ENCODE measurements around the gene ITPR3. TPM values are rescaled to one million over a fixed set of nuclear protein-coding genes. Genes with fewer than 3 reads are reported as not detected.
"Not testable (repeated sequence)": the region's sequence is repeated elsewhere in the genome, so short reads cannot be mapped to it uniquely, and the experiment has no call there.

Gene ITPR3
- polyA plus RNA-seq, 3 donors, result 7.5 to 8.1 (median 7.6) TPM

DNA sequence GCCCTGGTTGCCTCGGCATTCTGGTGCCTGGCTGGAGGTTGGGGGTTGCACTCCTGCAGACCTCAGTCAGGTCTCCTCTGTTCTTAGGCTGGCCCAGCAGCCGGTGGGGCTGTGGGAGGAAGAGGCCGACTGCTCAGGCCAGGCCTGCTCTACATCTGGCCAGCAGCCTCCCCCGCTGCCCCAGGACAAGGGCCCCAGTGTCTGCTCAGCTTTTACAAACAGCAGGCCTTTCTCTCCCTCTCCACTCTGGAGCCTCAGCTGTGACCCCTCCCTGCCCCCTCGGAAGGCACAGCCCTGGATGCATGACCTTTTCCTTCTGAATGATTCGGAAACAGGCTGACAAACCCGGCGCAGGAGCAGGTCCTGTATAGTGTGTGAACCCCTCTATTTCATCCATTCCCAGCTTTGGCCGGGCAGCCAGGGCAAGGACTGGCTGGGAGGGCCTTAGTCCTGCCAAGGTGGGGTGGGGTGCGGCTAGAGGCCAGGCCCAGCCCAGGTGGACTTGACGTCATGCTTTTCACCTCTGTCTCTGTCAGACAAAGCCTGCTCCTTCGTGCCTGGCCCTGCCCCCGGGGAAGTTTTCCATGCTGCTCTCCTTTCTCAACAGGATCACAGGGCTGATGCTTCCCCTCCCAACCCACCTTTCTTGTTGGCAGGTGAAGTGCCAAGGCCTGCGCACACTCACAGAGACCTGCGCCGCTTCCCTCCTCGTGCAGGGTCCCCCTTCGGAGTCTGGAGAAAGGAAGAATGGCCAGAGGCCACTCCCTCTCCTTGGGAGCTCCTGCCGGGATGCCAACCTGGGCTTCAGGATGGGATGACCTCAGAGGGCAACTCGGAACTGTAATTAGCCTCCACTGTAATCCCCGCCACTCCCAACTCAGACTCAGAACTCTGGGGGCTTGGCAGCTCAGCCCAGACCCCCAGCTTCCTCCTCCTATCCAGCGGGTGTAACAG lies 10.1 kb upstream of the ITPR3 start:
- DNase-seq (ENCODE audit: low read depth in 3 of 3, low spot score in 2 of 3), result no peak

DNA sequence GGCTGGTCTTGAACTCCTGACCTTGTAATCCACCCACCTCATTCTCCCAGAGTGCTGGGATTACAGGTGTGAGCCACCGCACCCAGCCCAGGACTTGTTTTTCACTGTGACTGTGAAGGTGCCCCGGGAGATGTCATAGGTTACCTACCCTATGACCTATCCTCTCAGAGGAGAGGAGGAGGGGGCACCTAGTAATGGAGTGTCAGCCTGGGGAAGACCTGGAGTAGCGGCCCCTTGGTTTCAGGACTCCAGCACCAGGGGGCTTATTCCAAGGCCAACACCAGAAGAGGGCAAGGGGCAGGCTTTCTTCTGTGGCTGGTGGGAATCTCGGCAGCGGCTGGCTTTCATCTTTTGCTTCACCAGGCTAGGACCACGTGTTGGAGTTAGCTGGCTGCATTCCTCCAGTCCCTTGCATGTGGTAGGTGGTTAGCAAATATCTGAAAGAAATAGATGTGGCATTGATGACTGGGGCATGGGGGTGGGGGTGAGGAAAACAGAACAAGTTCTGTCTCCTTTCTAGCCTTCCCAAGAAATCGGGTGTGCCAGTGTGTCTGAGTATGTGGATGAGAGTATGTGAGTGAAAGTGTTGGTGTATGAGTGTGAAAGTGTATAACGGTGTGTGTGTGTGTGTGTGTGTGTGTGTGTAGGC lies 7.9 kb upstream of the ITPR3 start:
- no peak for DNase-seq (ENCODE audit: low read depth in 3 of 3, low spot score in 2 of 3)

DNA sequence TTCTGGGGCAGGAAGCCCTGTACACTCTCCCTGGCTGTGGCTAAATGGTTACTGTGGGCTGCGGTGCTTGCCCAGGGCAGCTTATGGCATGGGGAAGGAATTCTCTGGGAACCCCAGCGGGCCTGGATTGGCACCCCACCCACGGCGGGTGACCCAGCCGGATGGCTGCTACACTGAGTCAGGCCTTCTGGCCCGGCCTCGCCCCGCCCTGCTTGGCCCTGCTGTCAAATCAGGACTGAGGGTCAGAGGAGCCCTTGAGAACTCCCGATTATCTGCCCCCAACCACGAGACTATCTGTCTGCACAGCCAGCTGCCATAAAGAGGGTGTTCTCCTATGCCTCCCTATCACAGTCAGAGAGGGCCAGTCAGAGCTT lies 7.3 kb upstream of the ITPR3 start:
- DNase-seq (ENCODE audit: low read depth in 3 of 3, low spot score in 2 of 3), result no peak

DNA sequence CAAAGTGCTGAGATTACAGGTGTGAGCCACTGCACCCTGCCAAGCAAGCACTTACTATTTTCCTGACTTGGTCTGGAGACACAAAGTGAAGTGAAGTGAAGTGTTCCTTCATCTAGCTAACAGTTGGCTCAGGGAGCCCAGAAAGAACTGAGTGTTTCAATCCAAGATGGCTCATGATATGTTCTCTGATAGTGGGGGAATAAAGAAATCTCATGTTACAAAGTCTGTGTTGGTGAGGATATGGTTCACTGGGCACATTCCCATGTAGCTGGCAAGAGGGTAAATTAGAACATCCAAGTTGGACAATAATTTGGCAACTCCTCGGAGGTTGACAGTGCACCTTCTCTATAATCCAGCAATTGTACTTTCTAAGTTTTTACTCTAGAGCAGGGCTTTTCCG lies 5.0 kb upstream of the ITPR3 start:
- no peak for DNase-seq (ENCODE audit: low read depth in 3 of 3, low spot score in 2 of 3)

DNA sequence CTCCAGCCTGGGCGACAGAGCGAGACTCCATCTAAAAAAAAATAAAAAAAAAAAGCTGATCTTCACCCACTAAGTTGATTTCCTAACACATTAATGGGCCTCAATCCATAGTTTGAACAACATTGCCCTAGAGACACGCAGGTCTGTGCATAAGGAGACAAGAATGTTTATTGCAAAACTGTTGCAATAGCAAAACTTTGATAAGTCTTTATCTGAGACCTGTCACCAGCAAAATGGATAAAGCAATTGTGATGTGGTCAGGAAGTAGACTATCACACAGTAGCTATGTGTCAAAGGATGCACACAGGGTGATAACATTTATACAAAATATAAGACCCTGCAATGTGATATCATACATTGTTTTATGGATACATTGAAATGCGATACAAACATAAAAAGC lies 4.2 kb upstream of the ITPR3 start:
- no peak for DNase-seq (ENCODE audit: low read depth in 3 of 3, low spot score in 2 of 3)

DNA sequence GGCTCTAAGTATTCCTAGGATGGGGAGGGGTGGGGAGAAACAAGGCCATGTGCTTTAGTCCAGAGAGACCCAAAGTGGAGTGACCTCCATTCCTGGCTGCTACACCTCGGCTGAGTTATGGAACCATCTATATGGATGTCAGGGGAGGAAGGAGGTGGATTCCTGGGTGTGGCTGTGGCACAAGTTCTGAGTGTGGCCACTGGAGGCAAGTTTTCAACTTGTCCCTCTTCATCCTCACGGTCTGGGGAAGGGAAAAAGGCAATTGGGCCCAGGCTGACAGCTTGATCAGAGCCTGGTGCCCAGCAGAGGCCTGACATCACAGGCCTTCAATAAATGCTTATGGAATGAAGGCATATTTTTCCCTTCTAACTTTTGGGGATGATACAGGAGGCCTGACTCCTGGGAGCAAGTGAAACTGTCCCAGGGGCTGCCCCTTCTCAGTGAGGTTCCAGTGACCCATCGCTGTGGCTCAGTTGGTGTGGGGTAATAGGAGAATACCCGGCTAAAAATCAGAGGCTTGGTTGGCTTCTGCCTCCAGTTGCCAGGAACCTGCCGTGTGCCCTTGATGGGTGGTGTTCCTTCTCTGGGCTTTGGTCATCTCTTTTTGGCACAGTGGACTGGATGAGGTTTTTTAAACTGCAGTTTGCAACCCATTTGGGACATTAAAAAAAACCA lies 1.8 kb upstream of the ITPR3 start:
- no peak for DNase-seq (ENCODE audit: low read depth in 3 of 3, low spot score in 2 of 3)

DNA sequence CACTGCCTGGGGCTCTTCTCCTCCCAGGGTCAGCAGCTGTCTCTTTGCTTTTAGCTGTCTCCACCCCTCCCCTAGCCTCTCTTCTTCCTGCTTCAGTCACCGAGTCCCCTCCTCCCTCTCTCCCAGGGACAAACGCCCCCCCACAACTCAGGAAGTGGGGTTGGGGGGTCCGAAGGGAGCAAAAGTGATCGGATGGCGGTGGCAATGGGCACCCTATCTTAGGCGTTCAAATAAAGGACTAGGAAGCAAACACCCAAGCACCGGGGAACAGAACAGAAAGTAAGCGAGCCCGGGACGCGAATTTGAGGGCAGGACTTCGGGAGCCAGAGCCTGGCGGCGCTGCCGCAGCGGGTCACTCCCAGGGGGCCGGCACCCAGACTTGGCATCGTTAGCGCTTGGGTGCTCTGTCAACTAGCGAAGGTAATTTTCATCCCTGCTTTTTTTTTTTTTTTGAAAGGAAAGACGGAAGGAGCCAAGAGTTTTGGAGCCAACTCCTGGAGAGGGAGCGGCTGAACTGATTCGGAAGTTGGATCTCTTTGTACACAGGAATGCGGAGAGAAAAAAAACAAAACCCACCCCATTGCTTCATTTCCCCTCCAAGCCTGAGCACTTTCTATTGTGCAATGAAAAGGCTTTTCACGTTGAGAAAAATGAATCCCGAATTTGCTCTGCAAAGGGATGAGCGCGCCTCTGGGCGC lies 815 bp upstream of the ITPR3 start:
- no peak for DNase-seq (ENCODE audit: low read depth in 3 of 3, low spot score in 2 of 3)

DNA sequence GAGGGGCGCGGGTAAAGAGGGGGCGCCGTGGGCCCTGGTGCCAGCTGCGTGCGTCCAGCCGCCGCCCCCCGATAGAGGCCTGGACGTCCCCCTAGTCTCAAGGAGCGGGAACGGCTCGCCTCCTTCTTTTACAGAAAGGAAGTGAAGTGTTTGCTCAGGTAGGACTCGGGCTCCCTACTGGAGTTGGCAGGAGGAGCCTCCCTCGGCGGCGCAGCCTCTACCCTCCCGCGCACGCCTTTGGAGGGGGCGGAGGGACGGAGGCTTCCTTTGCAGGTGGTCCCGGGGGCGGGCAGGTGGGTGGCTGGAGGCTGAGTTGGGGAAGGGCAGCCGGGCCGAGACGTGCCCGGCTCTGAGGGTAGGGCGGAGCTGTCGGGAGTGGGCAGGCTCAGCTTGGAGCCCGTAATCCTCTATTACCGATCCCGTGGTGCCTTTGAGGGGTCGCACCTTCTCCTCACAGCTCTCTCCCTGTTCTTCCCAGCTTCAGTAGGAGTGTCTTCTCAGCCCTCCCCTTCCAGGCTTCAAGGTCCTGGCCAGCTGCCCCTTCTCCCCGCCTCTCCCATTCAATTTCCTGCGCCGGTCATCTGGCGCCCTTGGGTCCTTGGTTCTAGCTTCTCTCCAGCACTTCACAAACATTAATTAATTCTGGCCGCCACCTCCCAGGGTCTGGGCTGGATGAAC lies 728 bp downstream of the ITPR3 start:
- DNase-seq (ENCODE audit: low read depth in 3 of 3, low spot score in 2 of 3), result no peak

DNA sequence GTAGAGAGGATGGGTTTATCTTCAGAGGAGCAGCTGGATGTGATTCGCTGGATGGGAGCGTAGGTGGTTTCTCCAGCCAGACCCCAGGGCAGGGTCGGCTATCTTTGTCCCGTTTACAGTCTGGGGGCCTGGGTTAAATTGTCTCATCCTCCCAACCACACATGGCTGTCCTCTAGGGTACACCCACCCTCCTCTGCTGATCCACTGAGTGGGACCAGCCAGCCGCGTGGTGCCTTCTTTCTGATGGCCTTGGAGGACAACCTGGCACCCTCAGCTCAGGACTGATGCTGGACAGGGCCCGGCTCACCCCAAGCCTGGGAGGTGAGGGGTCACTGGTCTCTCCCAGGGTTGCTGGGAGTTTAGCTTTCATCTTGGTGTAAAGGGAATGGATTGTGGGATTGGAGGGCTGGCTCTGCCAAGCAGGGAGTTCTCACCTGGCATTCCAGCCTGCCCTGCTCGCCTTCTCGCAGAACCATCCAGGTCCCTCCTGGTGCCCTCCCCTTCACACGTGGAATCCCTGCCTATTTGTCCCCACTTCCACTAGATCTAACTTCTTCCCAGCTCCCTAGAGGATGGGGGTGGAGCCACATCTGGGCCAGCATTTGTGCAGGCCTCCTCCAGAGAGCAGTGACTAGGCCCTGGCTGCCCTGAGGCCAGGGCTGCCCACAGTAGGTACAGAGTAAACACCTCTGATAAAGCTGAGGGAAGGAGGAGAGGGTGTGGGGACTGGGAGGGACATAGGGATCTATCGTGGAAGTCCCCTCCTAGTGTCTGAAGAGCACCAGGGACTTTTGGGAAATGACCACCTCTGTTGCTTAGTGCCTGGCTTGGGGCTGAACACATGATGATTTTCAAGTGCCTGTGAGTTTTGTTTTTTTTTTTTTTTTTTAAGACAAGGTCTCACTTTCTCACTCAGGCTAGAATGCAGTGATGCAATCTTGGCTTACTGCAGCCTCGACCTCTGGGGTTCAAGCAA lies 1.6 kb downstream of the ITPR3 start:
- no peak for DNase-seq (ENCODE audit: low read depth in 3 of 3, low spot score in 2 of 3)

DNA sequence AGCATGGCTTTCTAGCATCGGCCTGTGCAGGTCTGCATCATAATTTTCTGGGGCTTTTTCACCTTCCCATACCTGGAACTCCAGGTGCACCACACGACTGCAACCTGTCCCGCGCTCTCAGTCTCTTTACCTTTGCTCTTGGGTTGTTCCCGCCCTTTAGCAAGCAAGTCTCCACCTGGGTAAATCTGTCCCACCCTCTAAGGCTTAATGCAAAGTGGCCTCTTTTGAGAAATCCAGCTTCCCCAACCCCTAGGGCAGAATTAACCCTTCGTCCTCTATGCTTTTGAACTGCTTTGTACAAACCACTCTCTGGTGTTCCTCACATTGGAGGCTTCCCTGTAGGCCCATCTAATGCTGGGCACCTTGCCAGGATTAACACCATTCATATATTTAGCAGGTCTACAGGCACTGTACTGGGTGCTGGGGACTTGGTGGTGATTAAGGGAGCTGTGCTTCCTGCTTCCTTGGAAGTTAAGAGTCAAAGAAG lies 2.8 kb downstream of the ITPR3 start:
- DNase-seq (ENCODE audit: low read depth in 3 of 3, low spot score in 2 of 3), result no peak

DNA sequence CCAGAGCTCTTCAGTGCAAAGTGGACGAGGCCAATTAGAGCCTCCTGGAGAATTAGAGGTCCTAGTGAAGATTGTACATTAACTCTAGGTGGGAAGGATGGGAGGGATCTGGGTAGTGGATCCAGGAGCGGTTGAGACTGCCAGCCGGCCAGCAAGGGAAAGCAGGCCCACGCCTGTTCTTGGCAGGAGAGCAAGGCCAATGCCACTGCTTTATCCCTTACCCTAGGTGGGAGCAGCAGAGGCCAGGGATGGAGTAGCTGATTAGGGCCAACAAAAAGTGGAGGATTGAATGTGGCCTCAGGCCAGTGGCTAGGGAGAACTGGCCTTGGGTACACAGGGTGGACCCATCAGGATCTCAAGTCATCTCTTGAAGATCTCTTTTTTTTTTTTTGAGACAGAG lies 3.7 kb downstream of the ITPR3 start:
- DNase-seq (ENCODE audit: low read depth in 3 of 3, low spot score in 2 of 3), result no peak

DNA sequence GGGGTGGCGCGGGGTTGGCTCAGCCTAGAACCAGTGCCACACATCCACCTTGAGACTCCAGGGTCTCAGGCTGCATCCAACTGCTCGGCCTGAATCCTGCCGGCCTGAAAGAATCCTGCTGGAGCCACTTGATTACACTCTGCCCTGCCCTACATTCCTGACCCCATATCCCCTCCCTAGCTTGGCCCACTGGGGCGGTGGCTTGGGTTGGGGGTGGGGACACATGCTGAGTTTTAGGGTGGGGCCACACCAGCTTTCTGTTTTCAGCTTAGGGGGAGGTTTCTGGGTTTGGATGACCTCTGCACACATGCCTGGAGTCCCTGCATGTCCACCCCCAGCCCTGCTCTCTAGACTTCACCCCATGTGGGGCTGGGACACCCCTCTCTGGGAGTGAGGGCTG lies 6.8 kb downstream of the ITPR3 start:
- no peak for DNase-seq (ENCODE audit: low read depth in 3 of 3, low spot score in 2 of 3)

DNA sequence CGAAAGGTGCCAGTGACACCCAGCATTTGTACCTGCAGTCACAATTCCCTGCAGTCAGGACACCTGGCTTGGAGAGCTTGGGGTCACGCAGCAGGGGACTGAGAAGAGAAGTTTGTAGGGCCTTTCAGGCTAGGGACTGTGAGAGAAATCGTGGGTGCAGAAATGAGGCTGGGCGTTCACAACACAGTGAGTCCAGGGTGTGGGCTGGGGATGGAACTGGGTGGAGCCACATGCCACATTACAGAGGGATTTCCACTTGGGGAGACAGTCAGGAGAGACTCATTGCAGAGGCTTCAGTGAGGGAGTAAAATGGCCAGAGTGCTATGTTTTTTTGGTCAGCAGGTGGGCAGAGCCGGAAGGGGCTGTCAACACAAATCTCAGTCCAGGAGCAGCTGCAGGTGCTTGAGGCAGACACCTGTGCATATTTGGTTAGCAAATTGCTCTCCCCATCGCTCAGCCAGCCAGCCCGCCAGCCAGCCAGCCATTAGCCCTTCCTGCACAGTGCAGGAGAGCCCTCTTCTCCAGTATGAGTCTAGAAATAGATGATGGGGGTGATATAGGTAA lies 7.4 kb downstream of the ITPR3 start:
- no peak for DNase-seq (ENCODE audit: low read depth in 3 of 3, low spot score in 2 of 3)

DNA sequence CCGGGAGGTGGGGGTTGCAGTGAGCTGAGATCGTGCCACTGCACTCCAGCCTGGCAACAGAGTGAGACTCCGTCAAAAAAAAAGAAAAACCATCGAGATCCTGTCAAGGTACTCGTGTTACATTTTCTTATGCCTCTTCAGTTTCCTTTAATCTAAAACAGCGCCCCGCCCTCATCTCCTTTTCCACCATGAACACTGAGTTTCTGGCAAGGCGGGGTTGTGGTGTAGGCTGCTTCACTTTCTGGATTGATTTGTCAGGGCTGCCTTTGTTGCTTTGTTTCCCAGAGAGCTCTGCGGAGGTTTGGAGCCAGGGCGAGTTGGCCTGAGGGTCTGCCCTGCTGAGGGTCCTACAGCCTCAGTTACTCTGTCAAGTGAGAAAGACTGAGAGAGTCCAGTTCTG lies 8.9 kb downstream of the ITPR3 start:
- no peak for DNase-seq (ENCODE audit: low read depth in 3 of 3, low spot score in 2 of 3)

DNA sequence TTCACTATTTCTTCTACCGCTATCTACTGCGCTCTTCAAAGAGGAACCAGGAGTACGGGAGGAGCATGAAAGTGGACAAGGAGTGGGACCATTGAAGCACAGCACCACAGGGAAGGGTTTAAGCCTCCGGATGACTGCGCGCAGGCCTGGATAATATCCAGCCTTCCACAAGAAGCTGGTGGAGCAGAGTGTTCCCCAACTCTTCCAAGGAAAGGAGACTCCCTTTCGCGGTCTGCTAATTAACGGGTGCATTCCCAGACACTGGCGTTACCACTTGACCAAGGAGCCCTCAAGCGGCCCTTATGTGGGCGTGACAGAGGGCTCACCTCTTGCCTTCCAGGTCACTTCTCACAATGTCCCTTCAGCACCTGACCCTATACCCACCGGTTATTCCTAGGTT lies 10.4 kb downstream of the ITPR3 start:
- not testable (repeated sequence) for DNase-seq (ENCODE audit: low read depth in 3 of 3, low spot score in 2 of 3)

DNA sequence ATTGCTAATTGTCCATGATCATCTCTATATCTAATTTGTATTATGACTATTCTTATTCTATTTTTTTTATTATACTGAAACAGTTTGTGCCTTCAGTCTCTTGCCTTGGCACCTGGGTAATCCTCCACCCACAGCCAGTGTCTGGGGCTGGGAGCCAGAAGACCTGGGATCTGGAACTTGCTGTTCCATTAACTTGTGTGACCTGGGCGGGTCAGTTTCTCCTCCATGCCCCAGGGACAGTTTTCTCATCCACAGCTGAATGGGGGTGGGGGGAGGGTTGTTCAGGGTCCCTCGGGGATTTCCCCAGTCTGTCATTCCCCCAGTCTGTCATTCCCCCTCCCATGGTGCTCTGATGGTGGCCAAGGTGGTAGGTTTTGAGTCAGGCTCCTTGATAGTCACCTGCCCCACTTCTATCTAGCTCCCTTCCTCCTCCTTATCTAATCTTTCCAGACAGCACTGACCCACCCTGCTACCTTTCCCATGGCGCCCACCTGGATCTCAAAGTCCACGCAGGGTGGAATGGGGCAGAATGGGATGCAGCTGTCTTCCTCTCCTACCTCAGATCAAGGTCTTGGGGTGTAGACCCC lies 10.9 kb downstream of the ITPR3 start:
- DNase-seq (ENCODE audit: low read depth in 3 of 3, low spot score in 2 of 3), result no peak

DNA sequence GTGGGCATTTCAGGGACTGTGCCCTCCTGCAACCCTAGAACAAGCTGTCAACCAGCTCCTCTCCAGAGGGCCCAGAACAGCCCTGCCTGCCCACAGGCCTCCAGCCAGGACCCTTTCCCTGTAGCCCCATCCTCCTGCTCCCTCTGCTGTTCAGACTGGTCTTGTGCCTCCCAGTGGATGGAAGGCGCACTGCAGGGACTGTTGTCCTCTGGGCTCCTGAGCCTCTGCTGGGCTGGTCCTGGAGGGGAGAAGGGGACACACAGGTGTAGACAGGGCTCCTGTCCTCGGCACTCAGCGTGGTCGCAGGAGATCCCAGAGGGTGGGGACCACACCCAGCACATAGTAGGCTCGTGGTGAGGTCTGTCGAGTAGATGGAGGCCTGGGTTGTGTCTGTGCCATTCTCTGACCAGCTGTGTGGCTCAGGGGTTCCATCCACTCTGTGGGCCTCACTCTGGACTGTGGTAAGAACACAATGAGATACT lies 11.5 kb downstream of the ITPR3 start:
- no peak for DNase-seq (ENCODE audit: low read depth in 3 of 3, low spot score in 2 of 3)

DNA sequence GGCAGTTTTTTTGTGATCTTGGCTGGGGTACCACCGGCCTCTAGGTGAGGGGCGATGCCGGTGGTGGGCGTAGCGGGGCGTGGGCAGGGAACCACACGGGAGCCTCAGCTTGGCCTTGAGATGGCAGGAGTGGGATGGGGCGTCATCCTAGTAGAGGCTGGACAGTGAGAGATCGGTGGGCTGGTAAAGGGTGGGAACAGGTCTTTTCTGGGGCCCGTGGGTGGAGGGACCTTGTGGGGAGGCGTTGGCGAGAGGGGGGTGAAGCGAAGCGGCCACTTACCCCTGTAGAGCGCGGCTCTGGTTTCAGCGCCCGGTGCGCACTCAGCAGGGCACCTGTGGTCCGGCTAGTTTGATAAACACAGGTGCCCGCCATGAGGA lies 12.0 kb downstream of the ITPR3 start:
- no peak for DNase-seq (ENCODE audit: low read depth in 3 of 3, low spot score in 2 of 3)
